DND-41 (cell line): Measurements from ENCODE around the gene ZEB1.

Experiments
- ATAC-seq: fragments of 200-7000 bp; cut with Tn5 transposase; 3 replicates; pipeline ENCODE4 v1.9.1; 2021; ENCODE audit warnings: low read depth; ENCODE audit not compliant: insufficient read depth
- DNase-seq: peaks from one replicate; pipeline ENCODE4 v3.0.0-alpha.2; 2020
- H2AFZ ChIP-seq: 2 replicates; pipeline ENCODE4 v1.6.0; 2012; ENCODE audit warnings: low read depth, low read length
- H3K27ac ChIP-seq: 2 replicates; pipeline ENCODE4 v1.5.1; 2012; ENCODE audit warnings: low read length, inconsistent platforms
- H3K27me3 ChIP-seq: fragments of 200-600 bp; sonication (generic); 2 replicates; pipeline ENCODE4 v1.6.0; 2012; ENCODE audit warnings: low read length, mild to moderate bottlenecking, inconsistent platforms; ENCODE audit not compliant: insufficient read depth, poor library complexity
- H3K36me3 ChIP-seq: 2 replicates; pipeline ENCODE4 v1.5.1; 2012; ENCODE audit warnings: low read length, inconsistent platforms; ENCODE audit not compliant: insufficient read depth
- H3K4me1 ChIP-seq: 2 replicates; pipeline ENCODE4 v1.5.1; 2012; ENCODE audit warnings: mild to moderate bottlenecking, low read length; ENCODE audit not compliant: insufficient read depth
- H3K4me2 ChIP-seq: 2 replicates; pipeline ENCODE4 v1.6.0; 2012; ENCODE audit warnings: mild to moderate bottlenecking, moderate library complexity, low read length, inconsistent platforms; ENCODE audit not compliant: insufficient read depth
- H3K4me3 ChIP-seq, 2 experiments: fragments of 200-600 bp in 1 of 2; shearing (Covaris generic) in 1 of 2; 2 replicates each; pipeline ENCODE4 v1.5.1; 2012 to 2016; ENCODE audit warnings: inconsistent platforms in 2 of 2, low read length in 2 of 2, mild to moderate bottlenecking in 2 of 2, low read depth in 1 of 2, moderate library complexity in 1 of 2
- H3K79me2 ChIP-seq: 2 replicates; pipeline ENCODE4 v1.6.0; 2012; ENCODE audit warnings: low read length, inconsistent platforms; ENCODE audit not compliant: insufficient read depth
- H3K9ac ChIP-seq: 2 replicates; pipeline ENCODE4 v1.6.0; 2012; ENCODE audit warnings: low read depth, mild to moderate bottlenecking, inconsistent platforms, low read length, moderate library complexity
- H3K9me3 ChIP-seq: 2 replicates; pipeline ENCODE4 v1.5.1; 2012; ENCODE audit warnings: low read length, moderate library complexity, mild to moderate bottlenecking, inconsistent platforms; ENCODE audit not compliant: insufficient read depth, severe bottlenecking
- H4K20me1 ChIP-seq: 2 replicates; pipeline ENCODE4 v1.6.0; 2012; ENCODE audit warnings: low read length; ENCODE audit not compliant: insufficient read depth
- EZH2 ChIP-seq: IDR thresholded peaks from 3 replicates; pipeline ENCODE4 v1.6.1; 2012; ENCODE audit warnings: borderline replicate concordance, low read depth, mild to moderate bottlenecking, moderate library complexity, low read length, inconsistent platforms; ENCODE audit not compliant: severe bottlenecking
- TF ChIP-seq, protein P1 (sequence below): IDR thresholded peaks from 2 replicates; pipeline ENCODE4 v1.5.1; 2012; ENCODE audit warnings: borderline replicate concordance, low read length, moderate library complexity, mild to moderate bottlenecking; ENCODE audit not compliant: poor library complexity, severe bottlenecking; ENCODE audit errors: extremely low read depth

Gene ZEB1

DNA sequence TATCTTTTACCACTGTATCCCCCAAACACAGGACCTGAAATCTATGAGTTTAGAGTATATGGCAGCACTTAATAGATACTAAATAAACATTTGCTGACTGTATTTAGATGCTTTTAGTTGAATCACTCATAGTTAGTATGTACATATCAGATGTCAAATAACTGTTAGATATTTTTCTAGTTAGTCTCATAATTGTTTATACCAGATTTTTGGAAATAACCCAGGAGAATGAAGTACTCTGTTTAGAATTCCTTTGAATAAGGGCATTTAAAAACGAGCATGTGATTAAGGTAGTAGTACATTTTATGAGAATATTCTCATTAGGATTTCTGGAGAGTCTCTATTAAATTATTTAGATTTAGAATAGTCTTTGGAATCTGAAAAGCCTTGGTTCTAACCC is 22.3 kb upstream of the ZEB1 start:
- TF ChIP-seq EZH2, result no peak
- TF ChIP-seq, protein P1, sequence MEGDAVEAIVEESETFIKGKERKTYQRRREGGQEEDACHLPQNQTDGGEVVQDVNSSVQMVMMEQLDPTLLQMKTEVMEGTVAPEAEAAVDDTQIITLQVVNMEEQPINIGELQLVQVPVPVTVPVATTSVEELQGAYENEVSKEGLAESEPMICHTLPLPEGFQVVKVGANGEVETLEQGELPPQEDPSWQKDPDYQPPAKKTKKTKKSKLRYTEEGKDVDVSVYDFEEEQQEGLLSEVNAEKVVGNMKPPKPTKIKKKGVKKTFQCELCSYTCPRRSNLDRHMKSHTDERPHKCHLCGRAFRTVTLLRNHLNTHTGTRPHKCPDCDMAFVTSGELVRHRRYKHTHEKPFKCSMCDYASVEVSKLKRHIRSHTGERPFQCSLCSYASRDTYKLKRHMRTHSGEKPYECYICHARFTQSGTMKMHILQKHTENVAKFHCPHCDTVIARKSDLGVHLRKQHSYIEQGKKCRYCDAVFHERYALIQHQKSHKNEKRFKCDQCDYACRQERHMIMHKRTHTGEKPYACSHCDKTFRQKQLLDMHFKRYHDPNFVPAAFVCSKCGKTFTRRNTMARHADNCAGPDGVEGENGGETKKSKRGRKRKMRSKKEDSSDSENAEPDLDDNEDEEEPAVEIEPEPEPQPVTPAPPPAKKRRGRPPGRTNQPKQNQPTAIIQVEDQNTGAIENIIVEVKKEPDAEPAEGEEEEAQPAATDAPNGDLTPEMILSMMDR, result no peak
- ATAC-seq, result no peak
- no peak overlapping the region for H2AFZ ChIP-seq
- no peak overlapping the region for H3K4me3 ChIP-seq
- DNase-seq, result no peak
- H3K79me2 ChIP-seq, result peaks cover 10% of the 10 kb centered on the region; the same call in 1 of the 2 replicates
- no peaks in the 10 kb centered on the region for H4K20me1 ChIP-seq
- H3K4me2 ChIP-seq, result no peak overlapping the region
- H3K27me3 ChIP-seq, result no peaks in the 10 kb centered on the region
- H3K36me3 ChIP-seq, result peaks cover 6% of the 10 kb centered on the region
- no peak overlapping the region for H3K27ac ChIP-seq
- no peak overlapping the region for H3K9ac ChIP-seq
- peaks cover 13% of the 10 kb centered on the region; the same call in 1 of the 2 replicates for H3K4me1 ChIP-seq
- no peaks in the 10 kb centered on the region for H3K9me3 ChIP-seq

GRCh38 chr10:31299119-31299518 is 19.9 kb upstream of the ZEB1 start:
- Histone ChIP-seq H3K4me3 (no peak overlapping the region), H3K27me3 (no peaks in the 10 kb centered on the region), H3K79me2 (peaks cover 11% of the 10 kb centered on the region; the same call in 1 of the 2 replicates), H3K36me3 (peaks cover 8% of the 10 kb centered on the region), H3K9me3 (no peaks in the 10 kb centered on the region), H3K4me1 (peaks cover 6% of the 10 kb centered on the region; the same call in 1 of the 2 replicates), H2AFZ (no peak overlapping the region), H3K9ac (no peak overlapping the region), H3K27ac (no peak overlapping the region), H3K4me2 (no peak overlapping the region), H4K20me1 (no peaks in the 10 kb centered on the region)
- ATAC-seq, result peak; percentile 72
- DNase-seq, result no peak
- no peak for TF ChIP-seq EZH2
- TF ChIP-seq, protein P1, result no peak

DNA sequence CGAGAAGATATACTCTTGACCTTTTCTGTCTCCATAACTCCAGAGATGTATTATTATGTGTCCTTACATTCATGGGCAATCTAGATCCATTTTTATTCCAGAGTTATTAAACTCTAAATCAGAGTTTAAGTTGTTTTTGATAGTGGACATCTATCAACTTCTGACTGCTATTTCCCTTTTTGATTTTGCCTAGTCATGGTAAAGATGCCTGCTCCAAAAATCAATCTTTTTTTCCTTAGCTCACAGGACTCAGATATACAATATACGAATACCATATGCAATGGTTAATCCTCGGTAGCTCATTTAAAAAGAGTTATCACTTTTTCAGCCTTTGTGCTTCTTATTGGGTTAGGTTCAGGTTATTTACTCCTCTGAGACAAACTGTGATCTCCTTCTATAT is 15.8 kb upstream of the ZEB1 start:
- Histone ChIP-seq H3K4me1 (peaks cover 6% of the 10 kb centered on the region; the same call in 1 of the 2 replicates), H3K4me3 (no peak overlapping the region), H3K79me2 (0 out of 2 replicates have a peak, but pooled peaks cover 7% of the 10 kb centered on the region), H3K27ac (no peak overlapping the region), H3K36me3 (peaks cover 23% of the 10 kb centered on the region), H3K27me3 (no peaks in the 10 kb centered on the region), H4K20me1 (no peaks in the 10 kb centered on the region), H2AFZ (no peak overlapping the region), H3K9me3 (no peaks in the 10 kb centered on the region), H3K9ac (no peak overlapping the region), H3K4me2 (no peak overlapping the region)
- no peak for TF ChIP-seq EZH2
- TF ChIP-seq, protein P1, result no peak
- ATAC-seq, result no peak
- no peak for DNase-seq
